Activated naive CD4-positive, alpha-beta T cell treated with anti-CD3 and anti-CD28 coated beads, Interleukin-2, amount 10 ng/mL, durations not matched to agents 7 days and 5 days (primary cell): ENCODE results near the gene LIMK2.

Source experiments
- CTCF ChIA-PET: fragments of 350-600 bp; sonication (Branson Sonifier 250); formaldehyde crosslinking; loops from one replicate; lab custom pipeline; 2021; ENCODE audit warnings: antibody characterized with exemption; lab: Charles Lee
- DNase-seq: peaks from one replicate; pipeline ENCODE4 v3.0.0-alpha.2; 2020
- H3K27ac Mint-ChIP-seq: one replicate; pipeline ENCODE4 v1.8.0; 2021; ENCODE audit warnings: mild to moderate bottlenecking, moderate library complexity, mixed read lengths
- H3K27me3 Mint-ChIP-seq: one replicate; pipeline ENCODE4 v1.8.0; 2021; ENCODE audit warnings: mild to moderate bottlenecking, mixed read lengths
- H3K36me3 Mint-ChIP-seq: one replicate; pipeline ENCODE4 v1.8.0; 2021; ENCODE audit warnings: mixed read lengths
- H3K4me1 Mint-ChIP-seq: one replicate; pipeline ENCODE4 v1.8.0; 2021; ENCODE audit warnings: mixed read lengths
- H3K4me3 Mint-ChIP-seq: one replicate; pipeline ENCODE4 v1.8.0; 2021; ENCODE audit warnings: mild to moderate bottlenecking, moderate library complexity, mixed read lengths
- H3K9me3 Mint-ChIP-seq: one replicate; pipeline ENCODE4 v1.8.0; 2021; ENCODE audit warnings: mixed read lengths

LIMK2 gene

GRCh38 chr22:31260474-31260856 is 48.4 kb downstream of the LIMK2 start:
- DNase-seq, result no peak
- CTCF ChIA-PET, result interaction anchor here (1.3 kb wide), 1 partner anchor 13 kb away, joined by 3 read pairs; no protein-coding TSS in a partner anchor
- H3K9me3 Mint-ChIP-seq, result no peaks in the 10 kb centered on the region
- no peak overlapping the region for H3K4me3 Mint-ChIP-seq
- no peak overlapping the region for H3K27ac Mint-ChIP-seq
- H3K27me3 Mint-ChIP-seq, result no peaks in the 10 kb centered on the region
- no peaks in the 10 kb centered on the region for H3K4me1 Mint-ChIP-seq
- peaks cover 46% of the 10 kb centered on the region for H3K36me3 Mint-ChIP-seq

DNA sequence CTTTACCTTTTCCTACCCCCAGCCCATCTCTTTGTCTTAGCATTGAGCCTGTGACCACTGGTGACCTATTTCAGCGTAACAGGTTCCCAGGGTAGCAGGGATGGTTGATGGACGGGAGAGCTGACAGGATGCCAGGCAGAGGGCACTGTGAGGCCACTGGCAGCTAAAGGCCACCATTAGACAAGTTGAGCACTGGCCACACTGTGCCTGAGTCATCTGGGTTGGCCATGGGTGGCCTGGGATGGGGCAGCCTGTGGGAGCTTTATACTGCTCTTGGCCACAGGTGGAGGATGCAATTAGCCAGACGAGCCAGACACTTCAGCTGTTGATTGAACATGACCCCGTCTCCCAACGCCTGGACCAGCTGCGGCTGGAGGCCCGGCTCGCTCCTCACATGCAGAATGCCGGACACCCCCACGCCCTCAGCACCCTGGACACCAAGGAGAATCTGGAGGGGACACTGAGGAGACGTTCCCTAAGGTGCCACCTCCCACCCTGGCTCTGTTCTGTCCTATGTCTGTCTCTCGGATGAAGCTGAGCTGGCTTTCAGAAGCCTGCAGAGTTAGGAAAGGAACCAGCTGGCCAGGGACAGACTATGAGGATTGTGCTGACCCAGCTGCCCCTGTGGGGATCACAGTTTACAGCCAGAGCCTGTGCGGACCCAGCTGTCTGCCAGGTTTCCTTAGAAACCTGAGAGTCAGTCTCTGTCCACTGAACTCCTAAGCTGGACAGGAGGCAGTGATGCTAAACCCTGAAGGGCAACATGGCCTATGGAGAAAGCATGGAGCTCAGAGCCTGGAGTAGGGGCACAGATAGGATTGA is 50.4 kb downstream of the LIMK2 start:
- Mint-ChIP-seq H3K9me3 (no peaks in the 10 kb centered on the region), H3K4me3 (no peak overlapping the region), H3K27me3 (no peaks in the 10 kb centered on the region), H3K4me1 (no peaks in the 10 kb centered on the region), H3K27ac (no peak overlapping the region), H3K36me3 (peaks cover 54% of the 10 kb centered on the region)
- DNase-seq, result no peak
- CTCF ChIA-PET, result interaction anchor here (0.6 to 2.8 kb wide), 2 partner anchors 10 to 45 kb away, joined by 3 to 16 read pairs; no protein-coding TSS in a partner anchor

GRCh38 chr22:31263896-31264640 is 52.0 kb downstream of the LIMK2 start:
- H3K27me3 Mint-ChIP-seq, result no peaks in the 10 kb centered on the region
- H3K4me1 Mint-ChIP-seq, result no peaks in the 10 kb centered on the region
- DNase-seq, result no peak
- H3K4me3 Mint-ChIP-seq, result no peak overlapping the region
- no peaks in the 10 kb centered on the region for H3K9me3 Mint-ChIP-seq
- CTCF ChIA-PET, result interaction anchor here (2.8 kb wide), 1 partner anchor 9 kb away, joined by 16 read pairs; no protein-coding TSS in a partner anchor
- H3K27ac Mint-ChIP-seq, result no peak overlapping the region
- H3K36me3 Mint-ChIP-seq, result peaks cover 52% of the 10 kb centered on the region

DNA sequence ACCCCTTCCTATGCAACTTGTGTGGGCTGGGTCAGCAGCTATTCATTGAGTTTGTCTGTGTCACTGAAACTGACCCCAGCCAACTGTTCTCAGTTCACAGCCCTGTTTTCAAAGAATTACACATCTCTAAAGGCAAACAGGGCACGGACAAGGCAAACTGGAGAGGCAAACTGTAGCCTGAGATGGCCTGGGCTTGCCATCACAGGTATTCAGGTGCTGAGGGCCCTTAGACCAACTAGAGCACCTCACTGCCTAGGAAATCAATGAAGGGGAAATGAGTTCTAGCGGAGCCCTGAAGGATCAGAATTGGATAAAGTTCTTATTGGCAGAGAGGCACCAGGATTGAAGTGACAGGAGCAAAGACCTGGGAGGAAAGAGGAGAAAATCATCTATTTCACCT is 56.2 kb downstream of the LIMK2 start:
- DNase-seq, result no peak
- Mint-ChIP-seq H3K27ac (no peak overlapping the region), H3K27me3 (no peaks in the 10 kb centered on the region), H3K4me1 (peaks cover 20% of the 10 kb centered on the region), H3K4me3 (no peak overlapping the region), H3K9me3 (no peaks in the 10 kb centered on the region), H3K36me3 (peaks cover 59% of the 10 kb centered on the region)
- CTCF ChIA-PET, result interaction anchor here (1.3 to 1.5 kb wide), 2 partner anchors 13 to 161 kb away, joined by 3 to 4 read pairs; partner anchors contain the start of gene SELENOM

- no peak for DNase-seq
Measured at GRCh38 chr22:31269892-31270579, 57.9 kb downstream of the LIMK2 start.

GRCh38 chr22:31271026-31271425 is 58.9 kb downstream of the LIMK2 start:
- H3K27ac Mint-ChIP-seq, result peak overlapping the region; percentile 61
- H3K27me3 Mint-ChIP-seq, result no peaks in the 10 kb centered on the region
- peaks cover 70% of the 10 kb centered on the region for H3K36me3 Mint-ChIP-seq

More at GRCh38 chr22:31269892-31270579, 57.9 kb downstream of the LIMK2 start:
- Mint-ChIP-seq H3K27me3 (no peaks in the 10 kb centered on the region), H3K36me3 (peaks cover 67% of the 10 kb centered on the region), H3K9me3 (no peaks in the 10 kb centered on the region), H3K4me1 (peaks cover 20% of the 10 kb centered on the region), H3K27ac (peak overlapping the region; percentile 43), H3K4me3 (no peak overlapping the region)
- CTCF ChIA-PET, result interaction anchor here (1.2 to 4.6 kb wide), 7 partner anchors 14 to 162 kb away, joined by 3 to 47 read pairs (median 8); partner anchors contain the start of genes LIMK2, PIK3IP1 and SELENOM

GRCh38 chr22:31271485-31271884 is 59.4 kb downstream of the LIMK2 start:
- H3K4me3 Mint-ChIP-seq, result no peak overlapping the region
- DNase-seq, result no peak
- peak overlapping the region; percentile 61 for H3K27ac Mint-ChIP-seq
- CTCF ChIA-PET, result interaction anchor here (1.7 to 4.6 kb wide), 5 partner anchors 14 to 164 kb away, joined by 8 to 47 read pairs (median 19); partner anchors contain the start of genes LIMK2, PIK3IP1 and SELENOM
- H3K36me3 Mint-ChIP-seq, result peaks cover 70% of the 10 kb centered on the region
- no peaks in the 10 kb centered on the region for H3K9me3 Mint-ChIP-seq
- peaks cover 28% of the 10 kb centered on the region for H3K4me1 Mint-ChIP-seq
- no peaks in the 10 kb centered on the region for H3K27me3 Mint-ChIP-seq

More at GRCh38 chr22:31271026-31271425, 58.9 kb downstream of the LIMK2 start:
- CTCF ChIA-PET, result interaction anchor here (1.6 to 4.6 kb wide), 6 partner anchors 15 to 163 kb away, joined by 4 to 47 read pairs (median 9); partner anchors contain the start of genes LIMK2, PIK3IP1 and SELENOM
- Mint-ChIP-seq H3K4me3 (no peak overlapping the region), H3K9me3 (no peaks in the 10 kb centered on the region), H3K4me1 (peaks cover 25% of the 10 kb centered on the region)
- DNase-seq, result no peak

GRCh38 chr22:31272522-31273446 is 60.7 kb downstream of the LIMK2 start:
- peaks cover 37% of the 10 kb centered on the region for H3K4me1 Mint-ChIP-seq
- H3K27ac Mint-ChIP-seq, result no peak overlapping the region

GRCh38 chr22:31274017-31274416 is 61.9 kb downstream of the LIMK2 start:
- Mint-ChIP-seq H3K36me3 (peaks cover 74% of the 10 kb centered on the region), H3K4me3 (no peak overlapping the region), H3K4me1 (peaks cover 49% of the 10 kb centered on the region), H3K27me3 (no peaks in the 10 kb centered on the region), H3K9me3 (no peaks in the 10 kb centered on the region), H3K27ac (peak overlapping the region; percentile 64)
- no peak for DNase-seq
- CTCF ChIA-PET, result interaction anchor here (0.6 to 4.6 kb wide), 12 partner anchors 9 to 167 kb away, joined by 3 to 47 read pairs (median 8); partner anchors contain the start of genes LIMK2, PIK3IP1 and SELENOM

More at GRCh38 chr22:31272522-31273446, 60.7 kb downstream of the LIMK2 start:
- Mint-ChIP-seq H3K4me3 (no peak overlapping the region), H3K36me3 (peaks cover 72% of the 10 kb centered on the region), H3K27me3 (no peaks in the 10 kb centered on the region), H3K9me3 (no peaks in the 10 kb centered on the region)
- CTCF ChIA-PET, result interaction anchor here (0.6 to 4.6 kb wide), 30 partner anchors 10 to 508 kb away, joined by 3 to 47 read pairs (median 4); partner anchors contain the start of genes LIMK2, PIK3IP1, PLA2G3 and SELENOM
- DNase-seq, result peak; percentile 71

DNA sequence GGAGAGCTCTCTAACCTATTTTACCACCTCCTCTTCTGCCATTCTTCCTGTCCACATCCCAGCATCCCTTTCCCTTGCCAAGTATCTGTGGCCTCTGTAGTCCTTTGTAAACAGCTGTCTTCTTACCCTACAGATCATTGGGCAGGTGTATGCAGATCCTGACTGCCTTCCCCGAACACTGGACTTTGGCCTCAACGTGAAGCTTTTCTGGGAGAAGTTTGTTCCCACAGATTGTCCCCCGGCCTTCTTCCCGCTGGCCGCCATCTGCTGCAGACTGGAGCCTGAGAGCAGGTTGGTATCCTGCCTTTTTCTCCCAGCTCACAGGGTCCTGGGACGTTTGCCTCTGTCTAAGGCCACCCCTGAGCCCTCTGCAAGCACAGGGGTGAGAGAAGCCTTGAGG is 62.9 kb downstream of the LIMK2 start:
- peaks cover 76% of the 10 kb centered on the region for H3K36me3 Mint-ChIP-seq
- no peak overlapping the region for H3K4me3 Mint-ChIP-seq
- H3K4me1 Mint-ChIP-seq, result peaks cover 56% of the 10 kb centered on the region
- no peak for DNase-seq
- CTCF ChIA-PET, result interaction anchor here (0.9 to 1.2 kb wide), 2 partner anchors 15 to 168 kb away, joined by 3 to 5 read pairs; partner anchors contain the start of gene SELENOM
- H3K9me3 Mint-ChIP-seq, result no peaks in the 10 kb centered on the region
- no peaks in the 10 kb centered on the region for H3K27me3 Mint-ChIP-seq
- H3K27ac Mint-ChIP-seq, result peak overlapping the region; percentile 53

DNA sequence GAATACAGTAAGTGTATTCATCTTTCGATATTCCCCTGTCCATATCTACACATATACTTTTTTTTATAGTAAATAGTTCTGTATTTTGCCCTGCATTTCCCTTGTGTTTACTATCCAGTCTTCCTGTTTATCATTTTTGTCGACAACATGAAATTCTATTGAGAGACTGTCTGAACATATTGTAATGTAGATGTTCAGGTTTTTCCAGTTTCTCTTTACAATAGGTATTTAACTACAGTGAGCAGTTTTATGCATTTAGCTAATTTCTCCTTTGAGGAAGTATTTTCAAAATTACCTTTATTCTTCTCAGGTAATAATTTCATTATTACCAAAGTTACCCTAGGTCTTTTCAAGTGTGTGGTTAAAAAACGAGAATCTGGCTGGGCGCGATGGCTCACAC is 63.5 kb downstream of the LIMK2 start:
- no peak overlapping the region for H3K4me3 Mint-ChIP-seq
- no peak for DNase-seq
- H3K9me3 Mint-ChIP-seq, result no peaks in the 10 kb centered on the region
- no peaks in the 10 kb centered on the region for H3K27me3 Mint-ChIP-seq
- H3K4me1 Mint-ChIP-seq, result peaks cover 56% of the 10 kb centered on the region
- CTCF ChIA-PET, result interaction anchor here (0.9 kb wide), 1 partner anchor 15 kb away, joined by 3 read pairs; no protein-coding TSS in a partner anchor
- peak overlapping the region; percentile 69 for H3K27ac Mint-ChIP-seq
- H3K36me3 Mint-ChIP-seq, result peaks cover 76% of the 10 kb centered on the region

DNA sequence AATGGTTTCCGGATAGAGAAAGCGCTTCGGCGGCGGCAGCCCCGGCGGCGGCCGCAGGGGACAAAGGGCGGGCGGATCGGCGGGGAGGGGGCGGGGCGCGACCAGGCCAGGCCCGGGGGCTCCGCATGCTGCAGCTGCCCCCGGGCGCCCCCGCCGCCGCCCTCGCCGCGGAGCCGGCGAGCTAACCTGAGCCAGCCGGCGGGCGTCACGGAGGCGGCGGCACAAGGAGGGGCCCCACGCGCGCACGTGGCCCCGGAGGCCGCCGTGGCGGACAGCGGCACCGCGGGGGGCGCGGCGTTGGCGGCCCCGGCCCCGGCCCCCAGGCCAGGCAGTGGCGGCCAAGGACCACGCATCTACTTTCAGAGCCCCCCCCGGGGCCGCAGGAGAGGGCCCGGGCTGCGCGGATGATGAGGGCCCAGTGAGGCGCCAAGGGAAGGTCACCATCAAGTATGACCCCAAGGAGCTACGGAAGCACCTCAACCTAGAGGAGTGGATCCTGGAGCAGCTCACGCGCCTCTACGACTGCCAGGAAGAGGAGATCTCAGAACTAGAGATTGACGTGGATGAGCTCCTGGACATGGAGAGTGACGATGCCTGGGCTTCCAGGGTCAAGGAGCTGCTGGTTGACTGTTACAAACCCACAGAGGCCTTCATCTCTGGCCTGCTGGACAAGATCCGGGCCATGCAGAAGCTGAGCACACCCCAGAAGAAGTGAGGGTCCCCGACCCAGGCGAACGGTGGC is 64.5 kb downstream of the LIMK2 start:
- Mint-ChIP-seq H3K27me3 (no peaks in the 10 kb centered on the region), H3K4me3 (no peak overlapping the region), H3K27ac (peak overlapping the region; percentile 69), H3K36me3 (peaks cover 79% of the 10 kb centered on the region), H3K9me3 (no peaks in the 10 kb centered on the region), H3K4me1 (peaks cover 64% of the 10 kb centered on the region)
- CTCF ChIA-PET, result interaction anchor here (0.6 kb wide), 1 partner anchor 167 kb away, joined by 3 read pairs; no protein-coding TSS in a partner anchor
- no peak for DNase-seq
